ENCODE data around the gene GSPT2.
"Not testable (repeated sequence)": the region's sequence is repeated elsewhere in the genome, so short reads cannot be mapped to it uniquely, and the experiment has no call there.

DNA sequence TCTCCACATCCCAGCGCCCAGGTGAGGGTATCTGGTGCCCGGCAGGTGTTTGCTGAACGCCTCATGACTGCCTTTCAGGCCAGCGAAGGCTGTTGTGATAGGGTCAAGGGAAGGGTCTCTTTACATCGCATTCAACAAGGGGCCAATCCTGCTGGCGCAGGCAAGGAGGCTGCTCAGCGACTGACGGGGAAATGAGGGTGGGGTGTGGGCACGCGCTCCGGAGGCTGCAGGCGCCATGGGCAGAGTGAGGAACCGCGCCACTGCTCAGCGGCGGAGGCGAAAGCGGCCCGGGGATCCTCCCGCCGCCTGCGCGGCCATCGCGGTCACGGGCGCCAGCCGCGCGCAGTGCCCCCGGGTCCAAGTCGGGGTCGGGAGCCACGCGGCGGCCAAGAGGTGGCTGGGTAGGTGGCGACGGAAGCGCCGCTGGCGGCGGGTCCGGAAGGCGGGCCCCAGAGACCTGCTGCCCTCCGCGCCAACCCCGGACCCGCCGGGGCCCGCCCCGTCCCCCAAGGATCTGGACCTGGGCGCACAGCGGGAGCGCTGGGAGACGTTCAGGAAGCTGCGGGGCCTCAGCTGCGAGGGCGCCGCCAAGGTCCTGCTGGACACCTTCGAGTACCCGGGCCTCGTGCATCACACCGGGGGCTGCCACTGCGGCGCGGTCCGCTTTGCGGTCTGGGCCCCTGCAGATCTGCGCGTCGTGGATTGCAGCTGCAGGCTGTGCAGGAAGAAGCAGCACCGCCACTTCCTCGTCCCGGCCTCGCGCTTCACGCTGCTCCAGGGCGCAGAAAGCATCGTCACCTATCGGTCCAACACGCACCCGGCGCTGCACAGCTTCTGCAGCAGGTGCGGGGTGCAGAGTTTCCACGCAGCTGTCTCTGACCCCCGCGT is 32.7 kb upstream of the GSPT2 start, which contains the start of gene CENPVL1:
- TF ChIP-seq, protein P1, sequence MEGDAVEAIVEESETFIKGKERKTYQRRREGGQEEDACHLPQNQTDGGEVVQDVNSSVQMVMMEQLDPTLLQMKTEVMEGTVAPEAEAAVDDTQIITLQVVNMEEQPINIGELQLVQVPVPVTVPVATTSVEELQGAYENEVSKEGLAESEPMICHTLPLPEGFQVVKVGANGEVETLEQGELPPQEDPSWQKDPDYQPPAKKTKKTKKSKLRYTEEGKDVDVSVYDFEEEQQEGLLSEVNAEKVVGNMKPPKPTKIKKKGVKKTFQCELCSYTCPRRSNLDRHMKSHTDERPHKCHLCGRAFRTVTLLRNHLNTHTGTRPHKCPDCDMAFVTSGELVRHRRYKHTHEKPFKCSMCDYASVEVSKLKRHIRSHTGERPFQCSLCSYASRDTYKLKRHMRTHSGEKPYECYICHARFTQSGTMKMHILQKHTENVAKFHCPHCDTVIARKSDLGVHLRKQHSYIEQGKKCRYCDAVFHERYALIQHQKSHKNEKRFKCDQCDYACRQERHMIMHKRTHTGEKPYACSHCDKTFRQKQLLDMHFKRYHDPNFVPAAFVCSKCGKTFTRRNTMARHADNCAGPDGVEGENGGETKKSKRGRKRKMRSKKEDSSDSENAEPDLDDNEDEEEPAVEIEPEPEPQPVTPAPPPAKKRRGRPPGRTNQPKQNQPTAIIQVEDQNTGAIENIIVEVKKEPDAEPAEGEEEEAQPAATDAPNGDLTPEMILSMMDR (conservative IDR thresholded peaks at IDR 0.05; ENCODE audit: low read length) = not testable (repeated sequence)
- TF ChIP-seq EZH2phosphoT487 (IDR thresholded peaks at IDR 0.05; ENCODE audit: borderline replicate concordance) = not testable (repeated sequence)

All from Loucy (cell line).